IPS-18c (cell line): ENCODE measurements around the gene CHD2.

Source experiments
- H3K4me3 ChIP-seq: 2 replicates; pipeline ENCODE4 v1.7.0; 2013; ENCODE audit warnings: low read depth, mild to moderate bottlenecking, low read length, moderate library complexity; ENCODE audit not compliant: insufficient read depth
- H3K9me3 ChIP-seq: one replicate; pipeline ENCODE4 v1.6.1; 2013; ENCODE audit warnings: mild to moderate bottlenecking, low read length, moderate library complexity; ENCODE audit not compliant: control insufficient read depth, insufficient read depth

The CHD2 gene

DNA sequence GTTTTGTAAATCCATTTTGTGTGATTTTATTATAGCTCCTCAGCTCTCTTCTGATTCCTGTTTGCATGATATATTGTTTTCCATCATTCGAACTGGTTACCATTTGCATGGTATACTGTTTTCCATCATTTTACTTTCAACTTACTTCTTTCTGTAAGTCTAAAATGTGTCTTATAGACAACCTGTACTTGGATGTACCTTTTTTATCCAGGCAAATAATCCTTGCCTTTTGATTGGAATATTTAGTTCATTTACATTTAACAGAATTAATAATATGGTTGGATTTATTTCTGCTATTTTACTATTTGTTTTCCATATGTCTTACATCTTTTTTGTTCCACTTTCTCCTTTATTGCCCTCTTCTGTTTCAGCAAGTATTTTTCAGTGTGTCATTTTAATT, 62.8 kb downstream of the CHD2 start:
- Histone ChIP-seq H3K4me3 (no peak overlapping the region), H3K9me3 (no peaks in the 10 kb centered on the region)

DNA sequence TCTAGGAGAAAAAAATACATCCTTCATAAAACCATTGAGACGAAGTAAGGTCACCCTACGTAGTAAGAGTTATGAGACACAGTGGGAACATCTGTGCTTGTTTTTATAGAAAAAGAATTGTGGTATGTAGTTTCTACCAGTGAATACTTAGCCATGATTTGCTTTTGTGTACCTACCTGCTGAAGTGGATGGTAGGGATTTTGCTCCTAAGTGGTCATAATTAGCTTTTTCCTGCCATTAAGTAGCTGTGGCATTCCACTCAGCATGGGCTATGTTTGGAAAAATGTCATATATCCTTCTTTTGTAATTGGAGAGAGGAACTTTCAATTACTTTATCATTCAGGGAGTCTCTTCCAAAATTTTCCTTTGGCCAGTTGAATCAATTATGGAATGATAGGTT, 63.7 kb downstream of the CHD2 start:
- no peaks in the 10 kb centered on the region for H3K9me3 ChIP-seq
- no peak overlapping the region for H3K4me3 ChIP-seq

- H3K4me3 ChIP-seq, result no peak overlapping the region
- H3K9me3 ChIP-seq, result no peaks in the 10 kb centered on the region
These were observed 69.0 kb downstream of the CHD2 start for GRCh38 chr15:92968926-92969651.

- H3K9me3 ChIP-seq, result no peaks in the 10 kb centered on the region
- H3K4me3 ChIP-seq, result no peak overlapping the region
These were observed 70.5 kb downstream of the CHD2 start for GRCh38 chr15:92970656-92971055.

DNA sequence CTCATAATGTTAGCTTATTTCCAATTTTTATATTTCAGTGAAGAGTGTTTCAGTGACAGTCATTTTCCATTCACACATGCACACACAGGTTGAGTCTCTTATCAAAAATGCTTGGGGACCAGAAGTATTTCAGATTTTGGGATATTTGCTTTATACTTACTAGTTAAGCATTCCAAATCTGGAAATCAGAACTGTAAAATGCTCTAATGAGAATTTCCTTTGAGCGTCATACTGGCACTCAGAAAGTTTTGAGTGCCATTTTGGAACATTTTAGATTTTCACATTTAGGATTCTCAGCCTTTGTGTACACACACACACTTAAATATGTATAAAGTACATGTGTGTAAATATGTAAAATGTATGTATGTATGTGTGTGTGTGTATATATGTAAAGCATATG, 71.0 kb downstream of the CHD2 start:
- no peak overlapping the region for H3K4me3 ChIP-seq

GRCh38 chr15:92971713-92972112, 71.6 kb downstream of the CHD2 start:
- no peaks in the 10 kb centered on the region for H3K9me3 ChIP-seq
- H3K4me3 ChIP-seq, result no peak overlapping the region

More for the DNA sequence above, 71.0 kb downstream of the CHD2 start:
- no peaks in the 10 kb centered on the region for H3K9me3 ChIP-seq

DNA sequence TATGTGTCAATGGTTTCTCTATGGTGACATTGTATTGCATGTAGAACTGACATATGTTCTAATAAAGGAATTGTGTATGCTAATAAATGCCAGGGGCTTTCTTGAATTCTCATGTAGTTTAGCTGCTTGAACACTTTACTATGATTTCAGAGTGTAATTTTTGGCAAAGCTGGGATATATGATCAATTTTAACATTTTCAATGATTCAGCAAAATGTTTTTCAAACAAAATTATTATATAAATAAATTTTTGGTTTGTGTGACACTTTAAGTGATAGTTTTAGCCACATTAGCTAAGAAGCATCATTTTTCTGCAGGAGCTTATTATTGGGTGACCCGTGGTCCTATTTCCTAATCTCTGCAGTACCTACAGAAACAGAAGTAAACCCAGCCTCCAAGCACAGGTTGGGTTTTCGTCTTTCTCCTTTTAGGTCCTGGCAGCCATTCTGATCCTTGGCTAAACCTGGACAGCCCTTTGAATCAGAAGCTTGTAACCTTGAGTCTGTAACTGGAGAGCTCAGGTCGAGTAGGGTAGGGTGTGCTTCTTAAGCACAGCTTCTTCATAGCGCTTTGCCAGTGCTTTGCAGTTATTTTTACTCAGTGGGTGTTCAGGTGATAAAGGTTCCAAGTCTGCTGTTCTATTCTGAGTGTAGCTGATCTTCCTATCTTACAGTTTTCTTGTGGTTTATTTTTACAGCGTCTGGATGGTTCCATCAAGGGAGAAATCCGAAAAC, 74.2 kb downstream of the CHD2 start:
- Histone ChIP-seq H3K4me3 (no peak overlapping the region), H3K9me3 (no peaks in the 10 kb centered on the region)

DNA sequence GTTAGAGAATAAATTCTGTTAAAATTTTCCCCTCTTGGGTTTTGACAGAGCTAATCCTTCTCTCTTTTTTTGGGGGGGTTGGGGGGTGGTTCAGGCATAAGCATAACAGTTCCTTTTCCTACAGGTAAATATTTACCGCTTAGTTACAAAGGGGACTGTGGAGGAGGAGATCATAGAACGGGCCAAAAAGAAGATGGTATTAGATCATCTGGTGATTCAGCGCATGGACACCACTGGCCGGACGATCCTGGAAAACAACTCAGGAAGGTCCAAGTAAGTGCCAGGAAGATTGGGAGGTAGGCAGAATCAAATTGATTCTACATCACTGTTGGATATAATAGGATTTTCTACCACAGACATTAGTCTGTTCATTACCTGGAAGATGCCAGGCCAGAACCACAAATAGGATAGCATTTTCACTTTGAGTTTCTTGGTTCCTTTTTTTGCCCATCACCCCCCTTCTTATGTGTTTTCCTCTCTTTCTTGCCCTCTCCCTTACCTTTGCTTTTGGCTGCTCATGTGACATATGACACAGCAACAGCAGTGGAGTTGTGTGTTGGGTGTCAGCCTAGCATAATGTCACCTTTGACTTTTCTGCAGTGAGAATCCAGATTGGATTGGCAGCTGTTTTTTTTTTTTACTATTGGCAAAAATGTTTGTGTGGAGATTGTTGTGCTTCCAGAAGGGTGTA, 79.0 kb downstream of the CHD2 start:
- no peaks in the 10 kb centered on the region for H3K9me3 ChIP-seq
- H3K4me3 ChIP-seq, result no peak overlapping the region

GRCh38 chr15:92981333-92981732, 81.2 kb downstream of the CHD2 start:
- H3K4me3 ChIP-seq, result no peak overlapping the region
- H3K9me3 ChIP-seq, result no peaks in the 10 kb centered on the region

- no peaks in the 10 kb centered on the region for H3K9me3 ChIP-seq
- no peak overlapping the region for H3K4me3 ChIP-seq
These were observed 84.0 kb downstream of the CHD2 start for GRCh38 chr15:92984161-92984560.

DNA sequence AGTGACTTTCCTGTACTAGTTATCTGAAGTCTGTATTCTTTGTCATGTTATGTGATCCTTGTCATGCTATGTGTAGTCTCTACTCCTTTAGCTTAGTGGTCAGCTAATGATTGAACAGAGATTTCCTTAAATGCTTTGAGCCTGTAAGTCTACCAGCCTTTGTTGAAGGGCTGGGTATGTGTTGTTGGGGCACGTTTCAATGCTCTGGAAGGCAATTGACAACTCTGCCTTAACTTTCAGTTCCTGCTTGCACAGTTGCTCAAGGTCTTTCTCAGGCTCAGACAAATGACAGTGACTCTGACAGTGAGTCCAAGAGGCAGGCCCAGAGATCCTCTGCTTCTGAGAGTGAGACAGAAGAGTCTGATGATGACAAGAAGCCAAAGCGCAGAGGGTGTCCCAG, 89.3 kb downstream of the CHD2 start:
- no peak overlapping the region for H3K4me3 ChIP-seq
- no peaks in the 10 kb centered on the region for H3K9me3 ChIP-seq

GRCh38 chr15:92990031-92990430, 89.9 kb downstream of the CHD2 start:
- Histone ChIP-seq H3K9me3 (no peaks in the 10 kb centered on the region), H3K4me3 (no peak overlapping the region)

- Histone ChIP-seq H3K4me3 (no peak overlapping the region), H3K9me3 (no peaks in the 10 kb centered on the region)
These were observed 92.6 kb downstream of the CHD2 start for GRCh38 chr15:92992720-92993119.

GRCh38 chr15:92997821-92998220, 97.7 kb downstream of the CHD2 start:
- H3K4me3 ChIP-seq, result no peak overlapping the region

DNA sequence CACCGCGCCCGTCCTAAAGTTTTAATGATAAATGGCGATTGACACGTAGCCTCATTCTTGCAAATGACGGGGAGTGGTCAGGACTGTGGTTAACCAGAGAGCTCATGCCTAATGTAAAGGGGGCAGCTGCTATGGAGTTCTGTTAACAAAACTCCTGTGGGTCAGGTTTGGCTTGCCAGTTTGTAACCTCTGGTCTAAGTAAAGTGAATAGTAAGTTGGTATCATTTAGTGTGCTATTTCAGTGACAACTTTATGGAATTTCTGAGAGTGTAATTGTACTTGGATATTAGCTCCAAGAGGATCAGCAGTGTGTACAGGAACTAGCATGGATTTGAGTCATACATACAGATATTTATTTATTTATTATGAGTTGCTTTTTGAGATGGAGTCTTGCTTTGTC, 101.0 kb downstream of the CHD2 start:
- Histone ChIP-seq H3K4me3 (no peak overlapping the region), H3K9me3 (no peaks in the 10 kb centered on the region)

More at GRCh38 chr15:92997821-92998220, 97.7 kb downstream of the CHD2 start:
- no peaks in the 10 kb centered on the region for H3K9me3 ChIP-seq

GRCh38 chr15:93001881-93002280, 101.8 kb downstream of the CHD2 start:
- H3K9me3 ChIP-seq, result no peaks in the 10 kb centered on the region
- no peak overlapping the region for H3K4me3 ChIP-seq

DNA sequence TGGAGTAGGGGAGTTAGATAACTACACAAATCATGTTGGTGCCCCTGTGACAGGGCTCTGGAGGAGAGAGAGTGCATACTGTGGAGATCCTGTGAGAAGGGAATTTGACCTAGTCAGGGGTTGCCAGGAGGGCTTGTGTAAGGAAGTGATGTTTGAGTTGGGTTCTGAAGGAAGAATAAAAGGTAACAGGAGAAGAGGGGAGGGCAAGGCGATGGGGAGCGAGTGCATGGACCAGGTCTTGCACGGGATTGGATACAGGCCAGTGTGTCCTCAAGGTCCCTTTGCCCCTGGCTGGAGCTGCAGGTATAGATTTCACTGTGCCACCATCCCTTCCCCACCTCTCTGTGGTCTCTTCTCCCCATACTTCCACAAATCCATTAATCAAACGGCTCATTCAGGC, 105.0 kb downstream of the CHD2 start:
- no peak overlapping the region for H3K4me3 ChIP-seq
- H3K9me3 ChIP-seq, result no peaks in the 10 kb centered on the region

- no peaks in the 10 kb centered on the region for H3K9me3 ChIP-seq
These were observed 107.9 kb downstream of the CHD2 start for GRCh38 chr15:93007994-93008393.

More at GRCh38 chr15:93007994-93008393, 107.9 kb downstream of the CHD2 start:
- no peak overlapping the region for H3K4me3 ChIP-seq
